GM18907 (cell line): ENCODE measurements around the gene PAM.
A peak's percentile ranks its signal among the peaks of the same experiment; 100 is the strongest.

Experiments
- ATAC-seq: cut with Tn5 transposase; IDR thresholded peaks from one replicate; pipeline ENCODE4 v1.9.1; 2021; ENCODE audit warnings: mild to moderate bottlenecking, moderate library complexity; ENCODE audit not compliant: unreplicated experiment

The PAM gene

GRCh38 chr5:102777099-102777498 lies 22.0 kb downstream of the PAM start:
- ATAC-seq: no peak

- ATAC-seq: no peak
Measured at GRCh38 chr5:102778478-102778877, 23.4 kb downstream of the PAM start.

GRCh38 chr5:102781359-102781758 lies 26.3 kb downstream of the PAM start:
- no peak for ATAC-seq

GRCh38 chr5:102781786-102782185 lies 26.7 kb downstream of the PAM start:
- ATAC-seq: no peak

GRCh38 chr5:102782217-102782872 lies 27.2 kb downstream of the PAM start:
- no peak for ATAC-seq

GRCh38 chr5:102787134-102787533 lies 32.0 kb downstream of the PAM start:
- ATAC-seq: no peak

- no peak for ATAC-seq
Measured at GRCh38 chr5:102788788-102789187, 33.7 kb downstream of the PAM start.

GRCh38 chr5:102789469-102789868 lies 34.4 kb downstream of the PAM start:
- ATAC-seq: no peak

- ATAC-seq: no peak
Measured at GRCh38 chr5:102790748-102791147, 35.6 kb downstream of the PAM start.

- no peak for ATAC-seq
Measured at GRCh38 chr5:102792705-102793104, 37.6 kb downstream of the PAM start.

GRCh38 chr5:102794047-102794446 lies 38.9 kb downstream of the PAM start:
- ATAC-seq: no peak

GRCh38 chr5:102794677-102795331 lies 39.7 kb downstream of the PAM start:
- ATAC-seq: no peak

GRCh38 chr5:102795526-102795925 lies 40.4 kb downstream of the PAM start:
- no peak for ATAC-seq

- no peak for ATAC-seq
Measured at GRCh38 chr5:102796009-102796408, 40.9 kb downstream of the PAM start.

- ATAC-seq: no peak
Measured at GRCh38 chr5:102796498-102796897, 41.4 kb downstream of the PAM start.

GRCh38 chr5:102797322-102797884 lies 42.3 kb downstream of the PAM start:
- no peak for ATAC-seq

- ATAC-seq: no peak
Measured at GRCh38 chr5:102798104-102798785, 43.1 kb downstream of the PAM start.

GRCh38 chr5:102799017-102799416 lies 43.9 kb downstream of the PAM start:
- no peak for ATAC-seq

- ATAC-seq: no peak
Measured at GRCh38 chr5:102800427-102800826, 45.3 kb downstream of the PAM start.

- peak; percentile 71 for ATAC-seq
Measured at GRCh38 chr5:102801371-102801770, 46.3 kb downstream of the PAM start.

- no peak for ATAC-seq
Measured at GRCh38 chr5:102802708-102803458, 47.8 kb downstream of the PAM start.
